ENCODE measurements around the gene RASEF. TPM values are rescaled to one million over a fixed set of nuclear protein-coding genes. Genes with fewer than 3 reads are reported as not detected.

RASEF gene
- total and polyA plus RNA-seq, 2 donors (not counting 3 experiments of a cell fraction or from before 2014, with no cell fraction given): 0.11 TPM; not detected in 1

- Histone ChIP-seq H3K4me1 (ENCODE audit: control insufficient read depth, extremely low read depth, insufficient read depth, low read length) (no peaks in the 10 kb centered on the region), H3K27me3 (ENCODE audit: control insufficient read depth in 2 of 2, insufficient read depth in 2 of 2, low read length in 2 of 2) (peaks cover 0 to 1% of the 10 kb centered on the region in 2 experiments), H3K9me1 (replicated peaks; ENCODE audit: control insufficient read depth, extremely low read depth, insufficient read depth, low read length) (no peaks in the 10 kb centered on the region), H3K9ac (replicated peaks; ENCODE audit: extremely low read depth, insufficient read depth, low read length) (no peak overlapping the region), H4K20me1 (replicated peaks; ENCODE audit: control insufficient read depth, extremely low read depth, insufficient read depth, low read length) (no peaks in the 10 kb centered on the region), H3K9me3 (replicated peaks; ENCODE audit: control insufficient read depth, insufficient read depth, low read length) (no peaks in the 10 kb centered on the region), H3K79me2 (ENCODE audit: control insufficient read depth, insufficient read depth, low read length) (no peaks in the 10 kb centered on the region), H3K4me2 (ENCODE audit: insufficient read depth, low read length) (no peak overlapping the region), H2AFZ (ENCODE audit: low read depth, low read length) (no peak overlapping the region), H3K4me3 (replicated peaks in 1 of 3; ENCODE audit: insufficient read depth in 1 of 3, low read depth in 1 of 3, low read length in 3 of 3) (no peak overlapping the region), H3K27ac (ENCODE audit: insufficient read depth, low read depth, low read length) (no peak overlapping the region), H3K36me3 (ENCODE audit: control insufficient read depth in 2 of 2, extremely low read depth in 1 of 2, insufficient read depth in 2 of 2, low read length in 2 of 2) (no peaks in the 10 kb centered on the region)
- DNase-seq (ENCODE audit: low read depth, low spot score) (no peak), FAIRE-seq (no peak)
- intact Hi-C loops (cut with micrococcal nuclease) (no loop called here), dilution Hi-C loops (cut with MboI; ENCODE audit: extremely low pct_ligation_motif_present, low sequenced_read_pairs) (no loop called here)
- TF ChIP-seq CTCF (IDR thresholded peaks at IDR 0.05; ENCODE audit: extremely low read depth in 1 of 2, insufficient read depth in 1 of 2, low read depth in 1 of 2, low read length in 2 of 2): no peak
- no peak for TF ChIP-seq POLR2A (IDR thresholded peaks at IDR 0.05; ENCODE audit: low read depth, low read length)
- no peak for TF ChIP-seq MAX (IDR thresholded peaks at IDR 0.05; ENCODE audit: insufficient read depth, insufficient read length)
- TF ChIP-seq POLR2AphosphoS5 (IDR thresholded peaks at IDR 0.05; ENCODE audit: insufficient read depth, low read depth, low read length): no peak
- POLR2A ChIA-PET: no interaction called here
- CTCF ChIA-PET: no interaction called here
- BruUV-seq (replicated peaks): no TSS peak
These were observed 105.2 kb downstream of the RASEF start for GRCh38 chr9:82957529-82958379.

GRCh38 chr9:82949203-82949602 lies 113.7 kb downstream of the RASEF start:
- H3K9ac ChIP-seq (replicated peaks; ENCODE audit: extremely low read depth, insufficient read depth, low read length): no peak overlapping the region
- H3K27ac ChIP-seq (ENCODE audit: insufficient read depth, low read depth, low read length): no peak overlapping the region
- ChIA-PET CTCF (no interaction called here), POLR2A (no interaction called here)
- no TSS peak for BruUV-seq (replicated peaks)
- H3K4me1 ChIP-seq (ENCODE audit: control insufficient read depth, extremely low read depth, insufficient read depth, low read length): no peaks in the 10 kb centered on the region
- peaks cover 0 to 2% of the 10 kb centered on the region in 2 experiments for H3K27me3 ChIP-seq (ENCODE audit: control insufficient read depth in 2 of 2, insufficient read depth in 2 of 2, low read length in 2 of 2)
- H3K9me3 ChIP-seq (replicated peaks; ENCODE audit: control insufficient read depth, insufficient read depth, low read length): no peaks in the 10 kb centered on the region
- intact Hi-C loops (cut with micrococcal nuclease): no loop called here
- H3K4me2 ChIP-seq (ENCODE audit: insufficient read depth, low read length): no peak overlapping the region
- H3K9me1 ChIP-seq (replicated peaks; ENCODE audit: control insufficient read depth, extremely low read depth, insufficient read depth, low read length): no peaks in the 10 kb centered on the region
- no peaks in the 10 kb centered on the region for H3K36me3 ChIP-seq (ENCODE audit: control insufficient read depth in 2 of 2, extremely low read depth in 1 of 2, insufficient read depth in 2 of 2, low read length in 2 of 2)
- no peak overlapping the region for H2AFZ ChIP-seq (ENCODE audit: low read depth, low read length)
- no peak for TF ChIP-seq MAX (IDR thresholded peaks at IDR 0.05; ENCODE audit: insufficient read depth, insufficient read length)
- TF ChIP-seq POLR2A (IDR thresholded peaks at IDR 0.05; ENCODE audit: low read depth, low read length): no peak
- TF ChIP-seq POLR2AphosphoS5 (IDR thresholded peaks at IDR 0.05; ENCODE audit: insufficient read depth, low read depth, low read length): no peak
- TF ChIP-seq FOS (IDR thresholded peaks at IDR 0.05; ENCODE audit: borderline replicate concordance, insufficient read depth, low read length): no peak
- no peak for TF ChIP-seq EZH2 (IDR thresholded peaks at IDR 0.05; ENCODE audit: borderline replicate concordance, low read depth, low read length, severe bottlenecking)
- no peak for TF ChIP-seq GATA2 (IDR thresholded peaks at IDR 0.05; ENCODE audit: insufficient read depth, insufficient read length, low read depth, low read length)
- no peak for TF ChIP-seq MYC (IDR thresholded peaks at IDR 0.05; ENCODE audit: low read depth, low read length)
- TF ChIP-seq CTCF (IDR thresholded peaks at IDR 0.05; ENCODE audit: extremely low read depth in 1 of 2, insufficient read depth in 1 of 2, low read depth in 1 of 2, low read length in 2 of 2): no peak
- no peak for TF ChIP-seq JUN (IDR thresholded peaks at IDR 0.05; ENCODE audit: borderline replicate concordance, insufficient read depth, insufficient read length, low read depth)
- FAIRE-seq (no peak), DNase-seq (ENCODE audit: low read depth, low spot score) (no peak)
- no peaks in the 10 kb centered on the region for H4K20me1 ChIP-seq (replicated peaks; ENCODE audit: control insufficient read depth, extremely low read depth, insufficient read depth, low read length)
- dilution Hi-C loops (cut with MboI; ENCODE audit: extremely low pct_ligation_motif_present, low sequenced_read_pairs): no loop called here
- no peak overlapping the region for H3K4me3 ChIP-seq (replicated peaks in 1 of 3; ENCODE audit: insufficient read depth in 1 of 3, low read depth in 1 of 3, low read length in 3 of 3)
- no peaks in the 10 kb centered on the region for H3K79me2 ChIP-seq (ENCODE audit: control insufficient read depth, insufficient read depth, low read length)
